ENCODE results near the gene RFLNA. TPM values are rescaled to one million over a fixed set of nuclear protein-coding genes. Genes with fewer than 3 reads are reported as not detected.
A peak's percentile ranks its signal among the peaks of the same experiment; 100 is the strongest.
"Not testable (repeated sequence)": the region's sequence is repeated elsewhere in the genome, so short reads cannot be mapped to it uniquely, and the experiment has no call there.

Gene RFLNA
- total RNA-seq, 2 experiments from 2014 or later: not detected

DNA sequence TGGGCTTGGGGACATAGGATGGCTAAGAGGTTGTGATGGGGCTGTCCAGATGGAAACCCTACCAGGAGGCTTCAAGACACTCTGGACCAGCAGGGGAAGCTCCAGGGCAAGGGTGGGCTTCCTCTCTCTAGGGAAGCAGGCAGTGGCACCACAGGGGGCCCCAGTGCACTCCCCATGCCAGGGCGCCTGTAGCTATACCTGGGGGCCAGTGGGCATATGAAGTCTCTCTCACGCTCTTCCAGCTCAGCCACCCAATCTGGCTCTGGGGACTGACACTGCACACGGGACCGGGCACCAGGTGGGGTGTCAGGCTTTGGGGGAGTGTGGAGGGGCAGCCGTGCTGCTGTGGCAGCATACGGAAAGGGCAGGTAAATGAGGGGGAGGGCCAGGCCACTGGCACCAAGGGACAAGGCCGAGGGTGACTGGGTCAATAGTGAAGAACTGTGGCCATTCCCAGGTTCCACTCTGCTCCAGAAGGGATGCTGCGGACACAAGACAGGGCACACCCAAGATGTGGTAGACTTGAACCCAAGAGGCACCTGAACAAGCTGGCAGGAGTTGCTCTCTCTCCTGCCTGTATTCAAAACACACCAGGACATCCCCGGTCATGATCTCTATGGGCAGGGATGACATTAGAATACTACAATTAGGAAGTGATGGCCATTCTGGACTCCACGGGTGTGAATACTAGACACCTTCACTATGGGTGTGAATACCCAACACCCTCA, 27.5 kb downstream of the RFLNA start:
- Mint-ChIP-seq H3K27ac (no peak overlapping the region), H3K36me3 (ENCODE audit: low read depth) (peaks cover 25% of the 10 kb centered on the region), H3K4me1 (no peaks in the 10 kb centered on the region), H3K4me3 (no peak overlapping the region), H3K9me3 (peaks cover 14% of the 10 kb centered on the region), H3K27me3 (no peaks in the 10 kb centered on the region)
- DNase-seq: no peak
- ChIA-PET POLR2A (no interaction called here), CTCF (interaction anchor here (0.6 to 1.4 kb wide), 2 partner anchors 276 to 279 kb away, joined by 3 to 4 read pairs; no protein-coding TSS in a partner anchor)

DNA sequence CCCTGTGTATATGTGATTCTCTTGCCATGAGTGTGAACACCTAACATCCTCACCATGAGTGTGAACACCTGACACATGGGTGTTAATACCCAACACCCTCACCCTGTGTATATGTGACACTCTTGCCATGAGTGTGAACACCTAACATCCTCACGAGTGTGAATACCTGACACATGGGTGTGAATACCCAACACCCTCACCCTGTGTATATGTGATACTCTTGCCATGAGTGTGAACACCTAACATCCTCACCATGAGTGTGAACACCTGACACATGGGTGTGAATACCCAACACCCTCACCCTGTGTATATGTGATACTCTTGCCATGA, 28.1 kb downstream of the RFLNA start:
- H3K4me3 Mint-ChIP-seq, H3K4me1 Mint-ChIP-seq, DNase-seq, H3K27me3 Mint-ChIP-seq, POLR2A ChIA-PET, H3K27ac Mint-ChIP-seq: not testable (repeated sequence)
- CTCF ChIA-PET: interaction anchor here (1.4 kb wide), 1 partner anchor 280 kb away, joined by 4 read pairs; no protein-coding TSS in a partner anchor
- Mint-ChIP-seq H3K36me3 (ENCODE audit: low read depth) (peaks cover 26% of the 10 kb centered on the region), H3K9me3 (peaks cover 14% of the 10 kb centered on the region)

DNA sequence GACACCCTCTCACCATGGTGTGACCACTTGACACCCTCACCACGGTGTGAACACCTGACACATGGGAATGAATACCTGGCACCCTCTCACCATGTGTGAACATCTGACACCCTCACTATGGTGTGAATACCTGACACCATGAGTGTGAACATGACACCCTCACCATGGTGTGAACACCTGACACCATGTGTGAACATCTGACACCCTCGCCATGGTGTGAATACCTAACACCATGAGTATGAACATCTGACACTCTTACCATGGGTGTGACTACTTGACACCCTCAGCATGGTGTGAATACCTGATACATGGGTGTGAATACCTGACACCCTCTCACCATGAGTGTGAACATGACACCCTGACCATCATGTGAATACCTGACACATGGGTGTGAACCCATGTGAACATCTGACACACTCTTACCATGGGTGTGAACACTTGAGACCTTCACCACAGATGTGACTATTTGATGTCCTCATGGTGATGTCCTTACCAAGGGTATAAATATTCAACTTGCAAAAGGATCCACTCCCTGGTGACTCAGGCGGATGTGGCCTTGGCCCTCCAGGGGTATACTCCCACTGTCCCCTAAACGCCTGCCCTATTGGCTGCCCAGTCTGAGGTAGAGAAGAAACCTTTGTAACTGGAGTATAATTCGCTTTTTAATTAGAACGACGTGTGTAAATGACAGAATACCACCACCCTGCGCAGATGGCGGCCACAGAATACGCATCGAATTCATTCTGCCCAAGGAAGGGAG, 29.1 kb downstream of the RFLNA start:
- no peaks in the 10 kb centered on the region for H3K4me1 Mint-ChIP-seq
- POLR2A ChIA-PET: no interaction called here
- peaks cover 14% of the 10 kb centered on the region for H3K9me3 Mint-ChIP-seq
- H3K36me3 Mint-ChIP-seq (ENCODE audit: low read depth): peaks cover 28% of the 10 kb centered on the region
- no peak for DNase-seq
- no peak overlapping the region for H3K27ac Mint-ChIP-seq
- CTCF ChIA-PET: no interaction called here
- no peak overlapping the region for H3K4me3 Mint-ChIP-seq
- no peaks in the 10 kb centered on the region for H3K27me3 Mint-ChIP-seq

DNA sequence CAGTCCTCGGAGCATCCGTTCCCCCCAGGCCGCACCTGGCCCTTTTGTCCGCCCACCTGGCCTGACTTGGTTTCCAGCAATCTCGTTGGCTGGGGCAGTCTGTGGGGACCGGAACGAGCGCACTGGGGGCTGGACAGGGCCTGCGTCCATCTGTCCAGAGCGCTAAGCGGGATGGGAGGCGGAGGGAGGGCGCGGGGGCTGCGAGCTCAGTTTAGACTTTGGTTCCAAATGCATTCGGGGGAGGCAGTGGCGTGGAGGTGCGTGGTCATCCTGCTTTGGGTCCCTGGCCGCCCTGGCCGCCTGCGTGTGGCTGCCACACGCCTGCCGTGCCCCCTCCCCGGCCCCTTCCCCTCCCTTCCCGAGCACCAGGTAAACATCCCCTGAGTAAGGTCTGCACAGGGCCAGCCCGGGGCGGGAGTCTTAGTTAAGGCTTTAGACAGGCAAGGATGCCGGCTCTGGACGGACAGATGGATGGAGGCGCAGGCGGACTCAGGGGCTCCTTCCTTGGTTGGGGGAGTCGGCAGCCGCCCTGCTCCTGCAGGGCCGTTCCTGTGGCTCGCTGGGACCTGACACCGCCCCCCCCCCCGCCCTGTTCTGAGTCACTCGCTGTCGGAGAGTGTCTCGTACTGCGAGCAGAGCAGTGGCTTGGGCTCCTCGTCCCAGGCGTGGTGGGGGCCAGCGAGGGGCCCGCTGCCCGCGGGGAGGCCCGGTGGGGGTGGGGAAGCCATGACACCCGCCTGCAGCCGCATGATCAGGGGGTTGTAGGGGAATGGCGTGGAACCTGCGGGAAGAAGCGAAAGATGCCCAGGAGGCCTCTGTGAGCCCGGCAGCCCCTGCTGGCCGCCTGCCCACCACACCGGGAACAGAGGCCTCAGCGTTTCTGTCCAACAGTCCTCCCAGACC, 30.2 kb downstream of the RFLNA start:
- ChIA-PET CTCF (no interaction called here), POLR2A (no interaction called here)
- no peaks in the 10 kb centered on the region for H3K27me3 Mint-ChIP-seq
- no peak overlapping the region for H3K4me3 Mint-ChIP-seq
- no peak overlapping the region for H3K27ac Mint-ChIP-seq
- DNase-seq: no peak
- peaks cover 28% of the 10 kb centered on the region for H3K36me3 Mint-ChIP-seq (ENCODE audit: low read depth)
- H3K4me1 Mint-ChIP-seq: no peaks in the 10 kb centered on the region
- H3K9me3 Mint-ChIP-seq: peaks cover 14% of the 10 kb centered on the region

DNA sequence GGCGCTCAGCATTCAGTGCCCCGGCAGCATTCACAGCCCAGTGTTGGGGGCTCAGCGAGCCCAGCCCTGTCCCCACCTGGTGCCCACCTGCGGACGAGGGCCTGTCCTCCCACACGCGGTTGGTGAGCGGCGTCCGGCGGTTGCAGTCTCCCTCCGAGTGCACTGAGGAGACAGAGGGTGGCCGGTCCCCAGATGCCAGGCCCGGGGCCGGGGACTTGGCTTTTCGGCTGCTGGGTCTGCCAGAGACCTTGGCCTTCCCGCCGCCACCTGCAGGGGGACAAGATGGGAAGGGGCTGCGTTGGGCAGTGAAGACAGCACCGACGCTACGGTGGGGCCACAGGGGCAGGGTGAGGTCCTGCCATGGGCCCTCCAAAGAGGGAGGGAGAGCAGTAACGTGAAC, 31.2 kb downstream of the RFLNA start:
- H3K9me3 Mint-ChIP-seq: peaks cover 14% of the 10 kb centered on the region
- H3K36me3 Mint-ChIP-seq (ENCODE audit: low read depth): peaks cover 28% of the 10 kb centered on the region
- H3K27me3 Mint-ChIP-seq: no peaks in the 10 kb centered on the region
- H3K4me3 Mint-ChIP-seq: no peak overlapping the region
- no peak for DNase-seq
- no peak overlapping the region for H3K27ac Mint-ChIP-seq
- ChIA-PET POLR2A (no interaction called here), CTCF (no interaction called here)
- no peaks in the 10 kb centered on the region for H3K4me1 Mint-ChIP-seq

DNA sequence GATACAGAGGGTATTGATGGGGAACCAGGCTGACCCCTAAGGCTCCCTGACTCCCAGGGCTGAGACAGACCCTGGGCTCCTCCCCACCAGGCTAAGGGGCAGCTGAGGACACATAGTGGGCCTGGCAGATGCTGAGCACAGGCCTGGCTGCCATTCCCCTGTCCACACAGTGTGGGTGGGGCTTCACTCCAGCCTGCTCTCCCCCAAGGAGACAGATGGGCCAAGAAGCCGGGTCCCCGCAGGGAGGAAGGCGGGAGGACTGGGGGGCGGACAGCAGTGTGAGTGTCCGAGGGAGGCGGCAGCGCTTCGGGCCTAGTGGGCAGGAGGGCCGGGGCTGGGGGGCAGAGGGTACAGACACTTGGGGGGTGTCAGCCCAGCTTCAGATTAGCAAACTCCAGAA, 32.0 kb downstream of the RFLNA start:
- POLR2A ChIA-PET: no interaction called here
- peaks cover 14% of the 10 kb centered on the region for H3K9me3 Mint-ChIP-seq
- DNase-seq: no peak
- no peaks in the 10 kb centered on the region for H3K27me3 Mint-ChIP-seq
- H3K4me1 Mint-ChIP-seq: no peaks in the 10 kb centered on the region
- no peak overlapping the region for H3K27ac Mint-ChIP-seq
- CTCF ChIA-PET: no interaction called here
- H3K36me3 Mint-ChIP-seq (ENCODE audit: low read depth): peaks cover 28% of the 10 kb centered on the region
- no peak overlapping the region for H3K4me3 Mint-ChIP-seq

DNA sequence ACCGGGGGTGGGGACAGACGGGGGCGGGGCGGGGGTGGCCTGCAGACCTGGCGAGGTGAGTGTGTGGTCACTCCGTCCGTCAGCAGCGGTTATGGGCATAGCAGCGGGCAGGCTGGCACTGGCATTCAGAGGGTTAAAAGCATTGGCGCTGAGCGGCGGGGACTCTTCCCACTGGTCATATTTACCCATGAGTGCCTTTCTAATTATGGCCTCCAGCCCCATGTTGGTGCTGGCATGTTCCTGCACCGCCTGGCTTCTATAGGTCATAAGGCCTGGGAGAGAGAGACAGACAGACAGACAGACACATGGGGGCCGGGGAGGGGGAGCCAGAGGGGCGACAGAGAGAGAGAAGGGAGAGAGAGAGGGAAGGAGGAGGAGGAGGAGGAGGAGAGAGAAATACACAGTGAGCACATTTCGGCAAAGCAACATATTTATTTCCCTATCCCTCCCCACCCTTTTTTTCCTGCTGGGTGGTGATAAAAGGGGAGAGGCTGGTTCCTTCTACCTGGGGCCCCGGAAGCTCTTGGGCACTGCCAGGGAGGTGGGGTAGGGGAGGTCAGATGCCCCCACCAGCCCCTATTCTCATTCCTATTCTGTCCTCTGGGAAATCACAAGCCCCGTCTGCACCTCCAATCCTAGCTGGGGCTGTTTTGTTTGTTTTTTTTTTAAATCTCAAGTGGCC, 32.6 kb downstream of the RFLNA start:
- Mint-ChIP-seq H3K36me3 (ENCODE audit: low read depth) (peaks cover 31% of the 10 kb centered on the region), H3K4me1 (no peaks in the 10 kb centered on the region), H3K9me3 (peaks cover 14% of the 10 kb centered on the region), H3K27me3 (no peaks in the 10 kb centered on the region), H3K4me3 (no peak overlapping the region), H3K27ac (peak overlapping the region; percentile 31)
- DNase-seq: no peak
- ChIA-PET POLR2A (no interaction called here), CTCF (interaction anchor here (0.7 kb wide), 1 partner anchor 274 kb away, joined by 5 read pairs; no protein-coding TSS in a partner anchor)

DNA sequence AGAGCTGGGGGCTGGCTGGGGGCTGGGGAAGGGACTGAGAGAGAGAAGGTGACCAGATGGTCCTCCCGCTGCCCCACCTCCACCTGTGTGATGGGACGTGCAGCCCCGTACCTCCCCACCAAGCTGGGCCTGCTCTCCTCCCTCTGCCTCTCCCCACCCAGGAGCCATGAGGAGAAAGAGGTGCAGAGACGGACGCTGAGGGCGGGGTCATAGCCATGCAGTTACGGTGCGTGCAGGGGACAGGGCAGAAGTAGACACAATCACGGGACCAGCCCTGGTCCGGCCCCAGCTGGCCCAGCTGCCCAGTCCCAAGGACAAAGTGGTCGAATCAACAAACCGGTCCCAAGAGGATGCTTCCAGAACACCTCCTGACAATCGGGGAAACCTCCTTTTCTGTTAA, 33.2 kb downstream of the RFLNA start:
- Mint-ChIP-seq H3K27ac (no peak overlapping the region), H3K9me3 (peaks cover 14% of the 10 kb centered on the region), H3K36me3 (ENCODE audit: low read depth) (peaks cover 31% of the 10 kb centered on the region), H3K4me3 (no peak overlapping the region), H3K4me1 (no peaks in the 10 kb centered on the region), H3K27me3 (no peaks in the 10 kb centered on the region)
- ChIA-PET CTCF (no interaction called here), POLR2A (no interaction called here)
- DNase-seq: no peak

DNA sequence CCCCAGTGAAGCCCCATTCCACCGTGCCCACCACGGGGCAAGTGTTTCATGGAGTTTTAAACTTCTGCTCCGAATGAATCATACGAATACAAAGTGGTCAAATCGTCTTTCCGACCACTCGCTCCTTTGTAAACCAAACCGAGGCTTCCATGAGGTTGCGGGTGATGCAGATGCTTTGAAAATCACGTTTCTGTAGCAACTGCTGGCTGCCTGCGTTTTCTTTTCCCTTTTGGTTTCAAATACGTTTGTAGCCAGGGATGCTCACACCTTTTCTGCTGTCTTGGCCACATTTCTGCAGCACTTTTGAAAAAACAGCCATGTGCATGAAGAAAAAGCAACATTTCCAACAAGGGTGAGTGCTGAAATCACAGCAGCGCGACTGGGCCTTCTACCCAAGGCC, 33.7 kb downstream of the RFLNA start:
- no peak overlapping the region for H3K4me3 Mint-ChIP-seq
- H3K9me3 Mint-ChIP-seq: peaks cover 11% of the 10 kb centered on the region
- no peak for DNase-seq
- H3K36me3 Mint-ChIP-seq (ENCODE audit: low read depth): peaks cover 29% of the 10 kb centered on the region
- no peak overlapping the region for H3K27ac Mint-ChIP-seq
- POLR2A ChIA-PET: no interaction called here
- H3K27me3 Mint-ChIP-seq: no peaks in the 10 kb centered on the region
- CTCF ChIA-PET: no interaction called here
- no peaks in the 10 kb centered on the region for H3K4me1 Mint-ChIP-seq

DNA sequence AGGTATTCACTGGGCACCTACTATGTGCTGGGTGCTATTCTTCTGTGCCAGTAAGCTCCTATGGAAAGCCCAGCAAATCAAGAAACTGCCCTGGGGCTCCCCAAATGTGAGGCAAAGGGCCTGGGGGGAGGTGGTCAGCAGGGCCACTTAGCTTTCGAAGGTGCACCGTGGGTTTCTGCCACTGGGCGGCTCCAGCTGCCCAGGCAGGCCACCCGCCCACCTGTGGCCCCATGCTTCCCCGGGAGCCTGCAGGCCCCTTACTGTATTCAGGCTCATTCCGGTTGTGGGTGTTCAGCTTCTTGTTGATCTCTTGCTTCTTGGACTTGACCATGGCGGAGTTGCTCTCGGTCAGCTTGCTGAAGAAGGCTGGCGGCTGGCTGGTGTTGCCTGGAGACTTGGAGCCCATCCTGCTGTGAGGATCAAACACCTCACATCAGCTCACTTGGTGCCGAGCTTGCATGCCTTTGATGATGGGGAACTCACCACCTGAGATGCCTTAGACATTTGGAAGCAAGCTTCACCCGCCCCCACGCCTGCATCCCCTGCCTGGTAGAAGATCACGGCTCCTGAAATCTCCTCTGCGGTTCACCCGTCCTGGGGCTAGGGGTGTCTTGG, 37.3 kb downstream of the RFLNA start:
- no peaks in the 10 kb centered on the region for H3K27me3 Mint-ChIP-seq
- ChIA-PET POLR2A (no interaction called here), CTCF (interaction anchor here (0.5 kb wide), 1 partner anchor 505 kb away, joined by 6 read pairs; no protein-coding TSS in a partner anchor)
- no peaks in the 10 kb centered on the region for H3K4me1 Mint-ChIP-seq
- H3K4me3 Mint-ChIP-seq: no peak overlapping the region
- H3K9me3 Mint-ChIP-seq: no peaks in the 10 kb centered on the region
- no peak overlapping the region for H3K27ac Mint-ChIP-seq
- peaks cover 20% of the 10 kb centered on the region for H3K36me3 Mint-ChIP-seq (ENCODE audit: low read depth)
- DNase-seq: no peak

DNA sequence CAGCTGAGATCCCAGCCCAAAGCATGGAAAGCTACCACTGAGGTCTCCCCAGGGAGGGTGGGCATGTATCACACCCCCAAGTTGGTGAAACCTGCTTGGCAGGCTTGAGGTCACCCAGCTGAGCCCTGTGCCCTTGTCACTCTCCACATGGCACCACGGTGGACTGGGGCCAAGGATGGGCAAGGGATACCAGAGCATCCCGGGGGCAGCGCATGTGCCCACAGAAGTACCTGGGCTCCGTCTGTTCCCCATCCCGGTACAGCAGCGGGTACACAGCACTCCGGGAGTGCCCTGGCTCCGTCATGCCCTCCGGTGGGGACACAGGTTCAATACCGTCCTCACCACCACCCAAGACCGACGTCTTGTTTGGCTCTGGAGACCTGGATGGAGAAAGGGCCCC, 38.0 kb downstream of the RFLNA start:
- ChIA-PET POLR2A (no interaction called here), CTCF (interaction anchor here (1.6 kb wide), 1 partner anchor 37 kb away, joined by 3 read pairs; no protein-coding TSS in a partner anchor)
- H3K9me3 Mint-ChIP-seq: no peaks in the 10 kb centered on the region
- no peaks in the 10 kb centered on the region for H3K27me3 Mint-ChIP-seq
- DNase-seq: no peak
- no peaks in the 10 kb centered on the region for H3K4me1 Mint-ChIP-seq
- H3K4me3 Mint-ChIP-seq: no peak overlapping the region
- H3K27ac Mint-ChIP-seq: no peak overlapping the region
- H3K36me3 Mint-ChIP-seq (ENCODE audit: low read depth): peaks cover 20% of the 10 kb centered on the region

DNA sequence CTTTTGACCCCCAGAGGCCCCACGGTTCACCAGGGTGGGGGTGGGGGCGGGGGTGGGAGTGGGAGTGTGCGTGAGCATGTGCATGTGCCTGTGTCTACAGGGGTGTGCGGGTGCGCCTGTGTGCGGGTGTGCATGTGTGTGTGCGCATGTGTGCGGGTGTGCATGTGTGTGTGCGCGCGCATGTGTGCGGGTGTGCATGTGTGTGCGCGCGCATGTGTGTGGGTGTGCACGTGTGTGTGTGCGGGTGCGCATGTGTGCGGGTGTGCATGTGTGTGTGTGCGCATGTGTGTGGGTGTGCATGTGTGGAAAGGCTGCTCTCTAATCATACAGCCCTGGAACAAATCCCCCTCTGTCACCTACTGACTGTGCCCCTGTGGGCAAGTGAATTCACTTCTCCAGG, 38.8 kb downstream of the RFLNA start:
- ChIA-PET POLR2A (no interaction called here), CTCF (interaction anchor here (1.6 kb wide), 1 partner anchor 36 kb away, joined by 3 read pairs; no protein-coding TSS in a partner anchor)
- DNase-seq: no peak
- Mint-ChIP-seq H3K4me1 (no peaks in the 10 kb centered on the region), H3K36me3 (ENCODE audit: low read depth) (peaks cover 19% of the 10 kb centered on the region), H3K27ac (no peak overlapping the region), H3K4me3 (no peak overlapping the region), H3K27me3 (no peaks in the 10 kb centered on the region), H3K9me3 (no peaks in the 10 kb centered on the region)

Measured in activated CD4-positive, alpha-beta T cell treated with anti-CD3 and anti-CD28 coated beads, Interleukin-2, amount 10 ng/mL, durations not matched to agents 7 days and 5 days (primary cell).